ENCODE data around the gene ANKK1. TPM values are rescaled to one million over a fixed set of nuclear protein-coding genes. Genes with fewer than 3 reads are reported as not detected.

ANKK1 gene
- polyA plus RNA-seq, 3 donors = 0.07 to 0.09 TPM; not detected in 1

GRCh38 chr11:113409526-113409925, 21.9 kb downstream of the ANKK1 start:
- Mint-ChIP-seq H3K4me1 (no peaks in the 10 kb centered on the region), H3K9me3 (peaks cover 0 to 10% (median 0%) of the 10 kb centered on the region in 7 donors), H3K36me3 (no peaks in the 10 kb centered on the region), H3K27ac (no peak overlapping the region), H3K27me3 (ENCODE audit: low read depth in 3 of 3) (peaks cover 3 to 9% (median 5%) of the 10 kb centered on the region in 3 donors), H3K4me3 (no peak overlapping the region)
- DNase-seq = no peak
- Histone ChIP-seq H3K4me2 (replicated peaks; ENCODE audit: extremely low read depth, low read length, poor library complexity, severe bottlenecking) (no peak overlapping the region), H3K27me3 (ENCODE audit: control insufficient read depth in 2 of 2, insufficient read depth in 2 of 2, low read length in 2 of 2) (no peaks in the 10 kb centered on the region), H4K20me1 (ENCODE audit: insufficient read depth, low read length) (no peaks in the 10 kb centered on the region), H3K9ac (ENCODE audit: insufficient read depth, low read length, poor library complexity, severe bottlenecking) (no peak overlapping the region), H3K27ac (ENCODE audit: low read depth in 1 of 2, low read length in 2 of 2) (no peak overlapping the region), H3K4me3 (replicated peaks in 1 of 3; ENCODE audit: low read depth in 2 of 3, low read length in 3 of 3) (no peak overlapping the region), H3K4me1 (ENCODE audit: control insufficient read depth in 1 of 2, insufficient read depth in 2 of 2, low read length in 2 of 2) (no peaks in the 10 kb centered on the region), H3K79me2 (ENCODE audit: insufficient read depth, low read length) (no peaks in the 10 kb centered on the region), H2AFZ (ENCODE audit: insufficient read depth, low read depth, low read length, poor library complexity, severe bottlenecking) (no peak overlapping the region), H3K9me3 (replicated peaks in 1 of 2; ENCODE audit: control insufficient read depth in 1 of 2, insufficient read depth in 1 of 2, low read length in 2 of 2) (no peaks in the 10 kb centered on the region), H3K36me3 (replicated peaks in 1 of 2; ENCODE audit: control insufficient read depth in 1 of 2, insufficient read depth in 2 of 2, low read length in 2 of 2) (no peaks in the 10 kb centered on the region)
- no peak for TF ChIP-seq CTCF (IDR thresholded peaks at IDR 0.05)
- WGBS (ENCODE audit: insufficient coverage) = 88% methylated on average over 2 of the region's 3 CpGs
- intact Hi-C loops (cut with micrococcal nuclease) = no loop called here

DNA sequence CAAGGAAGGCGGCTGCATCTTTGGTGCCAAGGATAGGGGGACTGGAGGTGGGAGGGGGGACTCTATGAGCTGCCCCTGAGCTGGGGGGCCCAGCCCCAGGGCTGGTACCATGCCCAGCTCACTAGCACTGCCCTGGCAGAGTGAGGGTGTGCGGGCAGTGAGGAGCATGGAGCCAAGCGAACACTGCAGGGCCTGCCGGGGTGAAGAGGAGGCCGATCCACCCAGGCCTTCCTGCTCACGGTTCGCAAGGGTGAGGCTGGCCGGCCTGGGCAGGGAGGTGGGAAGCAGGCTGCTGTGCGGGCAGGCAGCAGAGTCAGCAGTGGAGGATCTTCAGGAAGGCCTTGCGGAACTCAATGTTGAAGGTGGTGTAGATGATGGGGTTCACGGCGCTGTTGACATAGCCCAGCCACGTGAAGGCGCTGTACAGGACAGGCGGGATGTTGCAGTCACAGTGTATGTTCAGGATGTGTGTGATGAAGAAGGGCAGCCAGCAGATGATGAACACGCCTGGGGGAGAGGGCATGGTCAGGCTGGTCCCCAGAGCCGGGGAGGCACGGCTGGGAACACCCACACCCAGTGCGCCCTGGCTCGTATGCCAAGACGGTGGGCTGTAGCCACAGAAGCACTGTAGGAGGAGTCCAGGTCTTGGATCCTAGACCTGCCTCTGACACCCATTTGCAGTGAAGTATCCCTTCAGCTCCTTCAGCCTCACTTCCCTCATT, 23.0 kb downstream of the ANKK1 start:
- Histone ChIP-seq H4K20me1 (ENCODE audit: insufficient read depth, low read length) (no peaks in the 10 kb centered on the region), H3K4me1 (ENCODE audit: control insufficient read depth in 1 of 2, insufficient read depth in 2 of 2, low read length in 2 of 2) (no peaks in the 10 kb centered on the region), H3K27me3 (ENCODE audit: control insufficient read depth in 2 of 2, insufficient read depth in 2 of 2, low read length in 2 of 2) (no peaks in the 10 kb centered on the region), H2AFZ (ENCODE audit: insufficient read depth, low read depth, low read length, poor library complexity, severe bottlenecking) (no peak overlapping the region), H3K4me3 (replicated peaks in 1 of 3; ENCODE audit: low read depth in 2 of 3, low read length in 3 of 3) (no peak overlapping the region), H3K27ac (ENCODE audit: low read depth in 1 of 2, low read length in 2 of 2) (no peak overlapping the region), H3K4me2 (replicated peaks; ENCODE audit: extremely low read depth, low read length, poor library complexity, severe bottlenecking) (no peak overlapping the region), H3K36me3 (replicated peaks in 1 of 2; ENCODE audit: control insufficient read depth in 1 of 2, insufficient read depth in 2 of 2, low read length in 2 of 2) (no peaks in the 10 kb centered on the region), H3K9ac (ENCODE audit: insufficient read depth, low read length, poor library complexity, severe bottlenecking) (no peak overlapping the region), H3K9me3 (replicated peaks in 1 of 2; ENCODE audit: control insufficient read depth in 1 of 2, insufficient read depth in 1 of 2, low read length in 2 of 2) (no peaks in the 10 kb centered on the region), H3K79me2 (ENCODE audit: insufficient read depth, low read length) (no peaks in the 10 kb centered on the region)
- intact Hi-C loops (cut with micrococcal nuclease) = no loop called here
- Mint-ChIP-seq H3K9me3 (peaks cover 0 to 12% (median 0%) of the 10 kb centered on the region in 7 donors), H3K27me3 (ENCODE audit: low read depth in 3 of 3) (peaks cover 3 to 8% (median 5%) of the 10 kb centered on the region in 3 donors), H3K4me1 (no peaks in the 10 kb centered on the region), H3K27ac (no peak overlapping the region), H3K4me3 (no peak overlapping the region), H3K36me3 (no peaks in the 10 kb centered on the region)
- no peak for TF ChIP-seq CTCF (IDR thresholded peaks at IDR 0.05)
- 90% methylated on average over 17 of the region's 21 CpGs for WGBS (ENCODE audit: insufficient coverage)
- no peak for DNase-seq

Data from CD14-positive monocyte (primary cell).